Measurements from ENCODE around the gene SLC22A1. TPM values are rescaled to one million over a fixed set of nuclear protein-coding genes. Genes with fewer than 3 reads are reported as not detected.
"Not testable (repeated sequence)": the region's sequence is repeated elsewhere in the genome, so short reads cannot be mapped to it uniquely, and the experiment has no call there.

SLC22A1 gene
- 1.2 TPM for total RNA-seq

DNA sequence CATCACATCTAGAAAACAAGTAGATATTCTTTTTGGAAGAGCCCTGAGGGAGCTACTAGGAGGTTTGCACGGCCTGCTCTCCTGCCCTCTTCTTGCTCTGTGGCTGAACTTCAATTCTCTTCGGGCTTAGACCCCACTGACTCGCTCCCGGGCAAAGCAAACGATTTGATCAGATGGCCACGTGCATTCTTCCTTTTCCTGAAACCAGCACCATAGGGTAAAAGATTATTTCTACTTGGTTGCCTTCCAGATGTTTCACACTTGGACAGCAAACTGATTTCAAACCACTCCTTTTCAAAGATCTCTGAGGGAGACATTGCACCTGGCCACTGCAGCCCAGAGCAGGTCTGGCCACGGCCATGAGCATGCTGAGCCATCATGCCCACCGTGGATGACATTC is at the start of gene SLC22A1:
Gene SLC22A1, plus strand, starts transcription at position 258 of the 400 bp plus-strand sequence. Its CDS starts 121 bp downstream, at position 379.
- DNase-seq (ENCODE audit: low spot score), result no peak

DNA sequence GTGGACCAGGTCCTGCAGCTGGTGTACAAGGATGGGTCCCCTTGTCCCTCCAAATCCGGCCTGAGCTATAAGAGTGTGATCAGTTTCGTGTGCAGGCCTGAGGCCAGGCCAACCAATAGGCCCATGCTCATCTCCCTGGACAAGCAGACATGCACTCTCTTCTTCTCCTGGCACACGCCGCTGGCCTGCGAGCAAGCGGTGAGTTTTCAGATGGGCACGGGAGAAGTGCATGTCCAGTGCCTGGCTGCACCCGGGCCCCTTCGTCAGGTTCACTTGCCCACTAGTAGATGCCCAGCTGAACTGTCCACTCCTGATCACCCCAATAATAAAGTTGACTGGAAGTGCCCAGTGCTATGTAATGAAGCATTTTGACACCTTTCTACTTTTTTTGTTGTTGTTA is 48.3 kb upstream of the SLC22A1 start:
- DNase-seq (ENCODE audit: low spot score), result no peak

DNA sequence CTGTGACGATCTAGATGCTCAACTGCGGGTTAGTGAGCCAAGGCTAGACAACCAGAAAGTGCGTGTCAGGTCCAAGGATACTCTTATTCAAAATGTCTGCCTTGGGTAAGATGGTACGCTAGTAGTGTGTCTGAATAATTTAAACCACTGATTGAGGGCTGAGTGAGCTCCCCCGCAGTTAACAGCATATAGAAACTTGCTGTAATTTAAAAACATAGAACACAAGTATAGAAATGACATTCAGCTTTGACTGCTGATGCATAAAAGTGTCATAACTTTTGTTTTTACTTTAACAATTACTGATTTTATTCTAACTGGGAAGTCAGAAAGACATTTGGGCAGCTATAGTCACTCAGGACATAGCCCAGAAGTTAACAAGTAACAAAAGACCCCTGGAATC is 45.6 kb upstream of the SLC22A1 start:
- no peak for DNase-seq (ENCODE audit: low spot score)

DNA sequence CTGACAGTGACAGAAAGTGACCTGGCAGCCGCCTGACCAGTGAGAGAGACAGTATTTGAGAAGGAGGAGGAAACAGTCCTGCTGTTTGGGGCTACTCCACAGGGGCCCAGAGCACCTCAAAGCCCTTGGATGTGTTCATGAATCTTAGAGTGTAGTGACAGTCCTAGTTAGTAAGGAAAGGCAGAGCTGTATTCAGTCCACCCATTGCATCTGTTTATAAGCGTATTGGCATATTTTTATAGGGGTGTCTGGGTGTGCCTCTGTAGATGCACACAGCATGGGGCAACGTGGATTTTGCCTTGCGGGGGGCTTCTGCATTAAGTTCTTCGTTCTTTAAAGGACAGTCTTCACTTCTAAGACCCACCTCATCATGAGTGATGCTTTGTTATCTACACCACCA is 44.6 kb upstream of the SLC22A1 start:
- DNase-seq (ENCODE audit: low spot score), result no peak

DNA sequence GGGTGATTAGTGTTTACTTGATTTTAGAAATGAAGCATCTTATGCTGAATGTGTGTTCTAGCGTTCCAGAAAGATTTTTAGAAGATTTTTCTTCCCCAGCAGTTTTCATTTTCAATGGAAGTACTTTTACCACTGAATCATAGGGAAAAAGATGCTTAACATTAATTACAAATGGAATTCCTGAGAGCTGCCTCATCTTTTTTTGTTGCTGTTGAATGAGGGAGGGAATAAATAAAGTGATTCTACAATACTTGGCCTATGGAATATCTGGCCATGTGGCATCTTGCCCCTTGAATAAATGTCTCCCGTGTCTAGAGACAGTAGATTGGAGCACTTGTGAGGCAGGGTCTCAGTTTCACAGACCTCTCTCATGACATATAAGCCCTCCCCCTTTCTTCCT is 44.1 kb upstream of the SLC22A1 start:
- DNase-seq (ENCODE audit: low spot score), result no peak

DNA sequence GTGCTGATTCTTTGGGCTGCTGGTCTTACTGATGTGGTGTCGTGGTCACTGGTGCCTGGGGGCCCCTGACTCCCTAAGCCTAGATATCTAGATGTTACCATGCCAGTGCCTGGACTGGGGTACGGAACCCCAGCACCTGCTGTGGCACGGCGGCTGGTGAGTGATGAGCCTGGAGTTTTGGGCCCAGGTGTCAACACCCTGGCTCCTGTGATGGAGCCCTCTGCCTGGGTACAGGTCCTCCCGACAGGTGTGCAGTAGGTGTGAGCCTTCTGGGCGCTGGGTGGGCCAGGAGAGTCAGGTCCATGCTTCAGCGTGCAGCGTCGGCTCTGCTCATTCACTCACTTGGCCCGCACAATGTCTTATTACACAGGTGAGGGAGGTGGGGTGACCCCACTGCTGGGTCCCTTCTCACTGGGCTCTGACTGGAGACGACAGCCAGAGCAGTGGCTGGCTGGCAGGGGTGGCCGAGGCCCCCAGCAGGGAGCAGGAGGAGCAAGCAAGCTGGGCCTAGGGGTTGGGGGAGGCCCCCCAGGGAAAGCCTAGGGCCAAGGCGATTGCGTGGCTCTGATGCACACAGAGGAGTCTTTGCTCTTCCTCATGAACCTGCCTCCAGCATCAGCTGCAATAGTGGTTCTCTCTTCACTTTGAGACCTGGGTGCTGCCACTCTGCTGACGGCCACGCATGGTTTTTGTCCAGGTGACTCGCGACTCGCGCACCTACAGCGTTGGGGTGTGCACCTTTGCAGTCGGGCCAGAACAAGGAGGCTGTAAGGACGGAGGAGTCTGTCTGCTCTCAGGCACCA is 42.5 kb upstream of the SLC22A1 start:
- DNase-seq (ENCODE audit: low spot score), result no peak

DNA sequence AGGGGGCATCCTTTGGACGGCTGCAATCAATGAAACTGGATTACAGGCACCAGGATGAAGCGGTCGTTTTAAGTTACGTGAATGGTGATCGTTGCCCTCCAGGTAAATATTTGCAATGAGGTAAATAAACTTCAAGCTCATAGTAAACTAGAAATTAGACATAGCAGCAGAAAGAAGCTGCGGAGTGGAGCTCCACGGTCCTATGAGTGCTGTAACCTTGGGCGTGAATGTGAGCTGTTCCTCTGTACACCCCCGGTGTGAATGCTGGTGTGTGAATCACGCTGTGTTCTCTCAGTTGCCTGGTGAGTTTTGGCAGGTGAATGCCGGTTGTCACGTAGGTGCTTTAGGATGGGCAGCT is 42.0 kb upstream of the SLC22A1 start:
- DNase-seq (ENCODE audit: low spot score), result no peak

DNA sequence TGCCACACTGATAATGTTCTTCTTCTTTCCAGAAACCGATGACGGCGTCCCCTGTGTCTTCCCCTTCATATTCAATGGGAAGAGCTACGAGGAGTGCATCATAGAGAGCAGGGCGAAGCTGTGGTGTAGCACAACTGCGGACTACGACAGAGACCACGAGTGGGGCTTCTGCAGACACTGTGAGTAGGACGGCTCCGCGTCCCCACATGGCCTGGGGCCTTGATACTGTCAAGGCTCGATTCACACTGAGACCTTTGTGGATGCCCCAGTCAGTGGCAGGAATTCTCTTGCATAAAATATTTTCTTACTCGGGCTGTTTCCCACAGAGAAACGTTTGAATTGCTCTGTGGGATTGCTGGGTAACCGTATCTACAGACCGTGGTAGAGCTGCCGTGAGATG is 41.5 kb upstream of the SLC22A1 start:
- DNase-seq (ENCODE audit: low spot score), result no peak

DNA sequence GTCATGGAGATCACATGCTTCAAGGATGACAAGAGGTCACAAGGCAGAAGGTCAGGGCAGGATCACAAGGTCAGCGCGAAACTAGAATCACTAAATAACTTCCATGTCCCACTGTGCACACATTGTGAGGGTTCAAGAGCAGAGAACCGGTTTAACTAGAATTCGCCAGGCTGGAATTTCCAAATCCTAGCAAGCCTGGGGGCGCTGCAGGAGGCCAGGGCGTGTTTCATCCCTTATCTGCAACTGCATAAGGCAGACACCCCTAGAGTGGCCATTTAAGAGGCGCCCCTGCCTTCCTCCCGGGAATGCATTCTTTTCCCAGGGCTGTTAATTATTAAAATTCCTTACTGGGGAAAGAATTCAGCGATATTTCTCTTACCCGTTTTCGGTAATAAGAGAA is 40.2 kb upstream of the SLC22A1 start:
- no peak for DNase-seq (ENCODE audit: low spot score)

DNA sequence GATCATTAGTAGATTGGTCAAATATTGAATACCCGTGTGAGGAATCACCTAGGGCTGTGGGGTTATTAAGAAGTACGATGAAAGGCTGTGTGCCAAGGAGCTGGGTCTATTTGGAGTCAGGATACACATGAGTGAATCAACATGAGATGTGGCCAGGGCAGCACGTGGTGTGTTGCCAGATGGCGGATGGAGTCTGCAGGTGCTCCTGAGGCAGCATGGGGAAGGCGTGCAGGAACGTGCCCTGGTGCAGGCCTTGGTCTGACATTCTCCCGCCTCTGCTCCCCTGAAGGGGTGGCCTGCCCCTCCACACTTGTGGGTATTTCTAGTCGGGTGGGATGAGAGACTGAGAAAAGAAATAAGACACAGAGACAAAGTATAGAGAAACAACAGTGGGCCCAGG is 39.0 kb upstream of the SLC22A1 start:
- no peak for DNase-seq (ENCODE audit: low spot score)

DNA sequence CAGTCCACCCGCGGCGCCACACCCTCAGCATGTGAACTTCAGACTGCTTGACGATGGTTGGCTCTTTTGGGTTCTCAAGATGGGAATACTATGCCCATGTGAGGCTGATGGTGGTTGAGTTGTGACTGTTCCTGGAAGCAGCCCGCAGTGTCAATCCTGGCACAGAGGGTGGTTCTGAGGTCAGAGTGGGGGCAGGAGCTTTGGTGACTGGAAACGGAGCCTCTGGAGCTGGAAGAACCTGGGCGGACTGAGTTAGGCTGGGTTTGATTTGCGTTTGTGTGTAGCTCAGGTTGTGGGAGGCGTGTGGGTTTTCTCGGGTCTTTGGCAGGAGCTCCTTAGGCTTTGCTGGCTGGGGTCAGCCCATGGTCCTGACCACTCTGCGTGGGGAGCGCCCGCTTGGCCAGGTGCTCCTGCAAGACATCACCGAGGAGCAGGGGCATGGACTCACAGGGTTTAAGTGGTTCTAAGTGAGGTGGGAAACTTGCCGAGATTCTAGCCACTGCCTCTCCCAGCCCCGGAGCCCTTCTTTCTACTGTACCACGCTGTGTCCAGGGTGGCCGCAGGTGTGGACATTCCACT is 37.3 kb upstream of the SLC22A1 start:
- no peak for DNase-seq (ENCODE audit: low spot score)

DNA sequence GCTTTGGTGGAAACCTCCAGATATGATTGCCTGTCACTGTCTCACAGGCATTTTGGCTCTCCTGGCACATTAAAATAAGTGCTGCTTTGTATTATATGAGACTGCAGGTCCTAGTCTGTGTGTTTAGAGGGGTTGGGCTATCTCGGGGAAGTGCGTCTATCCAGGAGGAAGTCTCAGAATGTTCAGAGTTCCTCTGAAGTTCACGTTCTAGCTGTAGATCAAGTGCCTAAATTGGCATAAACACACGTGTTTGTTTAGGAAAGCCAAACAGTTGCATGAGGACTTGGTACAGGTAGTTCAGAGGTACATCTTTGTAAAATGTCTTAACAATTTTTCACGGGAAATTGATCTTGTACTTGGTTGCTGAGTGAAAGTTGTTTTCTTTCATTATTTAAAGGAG is 36.4 kb upstream of the SLC22A1 start:
- no peak for DNase-seq (ENCODE audit: low spot score)

DNA sequence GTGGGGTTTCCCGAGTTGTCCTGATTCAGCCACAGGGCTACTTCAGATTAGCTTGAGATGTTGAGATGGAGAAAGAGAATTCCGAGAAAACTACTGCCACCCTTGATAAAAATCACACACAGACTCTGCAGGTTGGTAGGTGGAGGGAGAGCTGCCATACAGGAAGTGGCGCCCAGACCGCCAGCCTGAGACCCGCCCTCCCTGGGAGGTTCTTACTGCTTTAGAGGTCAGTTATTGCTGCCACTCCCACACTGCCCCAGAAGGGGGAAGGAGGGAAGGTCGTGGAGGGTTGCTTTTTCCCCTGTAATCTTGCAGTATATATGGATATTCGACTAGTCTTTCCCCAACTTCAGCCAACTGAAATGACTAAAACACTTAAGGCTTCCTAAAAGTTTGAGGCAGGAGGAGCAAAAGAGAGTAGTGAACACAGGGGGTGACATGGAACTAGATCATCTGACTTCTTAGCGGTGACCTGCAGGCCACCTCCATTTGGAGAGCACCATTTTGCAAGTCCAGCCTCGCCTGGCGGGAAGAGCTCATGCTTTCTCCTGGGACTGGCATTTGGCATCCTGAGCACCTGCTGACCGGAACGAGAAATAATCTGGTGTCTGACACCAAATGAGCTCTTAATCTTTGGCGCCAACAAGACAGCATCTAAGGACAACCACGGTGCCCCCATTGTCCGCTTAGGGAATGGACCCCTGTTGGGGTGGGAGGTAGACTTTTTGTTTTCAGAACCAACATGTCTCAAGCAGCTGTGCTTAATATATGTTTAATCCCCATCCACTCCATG is 35.7 kb upstream of the SLC22A1 start:
- DNase-seq (ENCODE audit: low spot score), result no peak

DNA sequence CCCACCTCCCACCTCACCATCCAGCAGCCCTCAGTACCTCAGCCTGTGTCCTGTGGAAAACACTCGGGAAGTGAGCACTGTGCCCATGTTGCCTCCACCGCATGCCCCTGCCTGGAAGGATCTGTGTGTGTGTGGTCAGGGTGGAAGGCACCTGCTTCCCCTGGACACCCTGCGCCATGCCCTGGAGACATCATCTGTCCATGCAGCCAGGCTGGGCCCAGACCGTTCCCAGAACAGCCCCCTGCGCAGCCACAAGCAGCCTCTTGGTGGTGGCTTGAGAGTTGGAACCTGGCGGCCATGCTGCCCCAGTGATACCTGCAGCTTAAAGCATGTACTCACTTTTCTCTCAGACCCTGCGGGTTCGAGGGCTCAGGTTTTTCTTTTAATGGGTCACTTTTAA is 34.9 kb upstream of the SLC22A1 start:
- DNase-seq (ENCODE audit: low spot score), result no peak

DNA sequence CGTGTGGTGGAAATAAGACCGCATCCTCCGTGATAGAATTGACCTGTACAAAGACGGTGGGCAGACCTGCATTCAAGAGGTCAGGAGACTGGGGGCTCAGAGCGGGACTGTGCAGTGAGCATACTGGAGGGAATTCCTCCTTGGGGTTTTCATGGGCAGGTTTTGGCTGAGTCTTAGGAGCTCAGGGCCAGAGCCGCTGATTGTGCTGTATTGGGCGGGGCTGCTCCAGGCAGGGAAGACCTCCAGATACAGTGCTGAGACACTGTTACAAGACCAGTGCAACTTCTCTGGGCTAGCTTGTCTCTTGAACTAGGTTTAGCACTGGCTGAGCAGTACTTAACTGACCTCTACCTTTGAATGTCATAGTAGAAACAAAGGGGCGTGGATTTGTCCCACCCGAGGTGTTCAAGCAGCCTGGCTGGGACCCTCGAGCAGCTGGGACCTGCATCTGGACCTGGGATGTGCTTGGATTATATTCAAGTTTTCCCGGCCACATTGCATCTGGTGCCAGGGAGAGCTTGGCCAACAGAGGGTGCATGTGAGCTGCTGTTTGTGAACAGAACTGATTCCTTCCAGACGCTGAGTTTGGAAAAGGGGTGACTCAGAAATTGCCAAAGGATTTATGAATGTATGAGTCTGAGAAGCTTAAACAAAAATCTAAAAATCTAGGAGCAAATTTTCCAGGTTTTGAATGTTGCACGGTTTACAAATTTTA is 33.4 kb upstream of the SLC22A1 start:
- DNase-seq (ENCODE audit: low spot score), result peak; percentile 67

DNA sequence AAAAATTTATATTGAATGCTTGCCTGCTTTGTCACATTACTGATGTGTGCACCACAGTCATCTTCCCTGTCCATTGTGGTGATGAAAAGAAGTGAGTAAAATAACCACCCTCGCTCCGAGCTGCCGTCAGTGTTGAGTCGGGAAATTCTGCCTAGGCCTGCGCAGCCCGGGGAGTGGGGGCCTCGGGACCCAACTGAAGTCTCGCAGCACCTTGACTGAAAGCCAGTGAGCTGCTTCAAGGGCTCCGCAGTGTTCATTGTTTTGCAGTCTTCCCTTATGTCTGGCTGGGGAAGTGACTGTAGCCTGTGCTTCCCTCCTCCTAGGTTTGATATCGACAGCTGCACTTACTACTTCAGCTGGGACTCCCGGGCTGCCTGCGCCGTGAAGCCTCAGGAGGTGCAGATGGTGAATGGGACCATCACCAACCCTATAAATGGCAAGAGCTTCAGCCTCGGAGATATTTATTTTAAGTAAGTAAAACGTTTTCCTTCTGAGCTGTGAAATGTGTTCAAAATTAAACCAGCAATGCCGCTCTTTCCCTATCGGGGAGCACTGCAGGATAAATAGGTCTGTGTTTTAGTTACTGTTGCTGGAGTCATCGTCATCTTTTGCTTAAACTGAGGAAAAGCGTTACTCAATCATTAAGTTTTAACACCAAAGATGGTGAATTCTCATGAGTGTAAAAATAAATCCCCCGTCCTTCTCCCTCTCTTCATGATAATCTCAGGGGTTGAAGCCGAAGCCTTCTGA is 32.7 kb upstream of the SLC22A1 start:
- no peak for DNase-seq (ENCODE audit: low spot score)

DNA sequence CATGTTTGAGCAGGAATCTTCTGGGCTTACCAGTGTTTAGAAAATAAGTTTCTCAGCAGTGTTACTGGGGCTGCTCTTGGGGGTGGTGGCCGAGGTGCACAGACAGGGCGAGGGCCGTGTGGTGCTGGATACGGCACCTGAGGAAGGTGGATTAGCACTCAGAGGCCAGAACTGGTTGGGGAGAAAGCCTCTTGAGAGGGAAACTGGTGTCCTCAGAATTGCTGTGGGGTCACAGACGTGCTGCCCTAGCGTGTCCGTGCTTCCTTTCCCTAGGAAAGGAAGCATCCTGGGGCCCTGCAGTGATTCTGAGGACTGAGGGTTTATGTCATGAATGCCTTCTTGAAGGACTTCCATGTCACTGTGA is 32.1 kb upstream of the SLC22A1 start:
- DNase-seq (ENCODE audit: low spot score), result no peak

DNA sequence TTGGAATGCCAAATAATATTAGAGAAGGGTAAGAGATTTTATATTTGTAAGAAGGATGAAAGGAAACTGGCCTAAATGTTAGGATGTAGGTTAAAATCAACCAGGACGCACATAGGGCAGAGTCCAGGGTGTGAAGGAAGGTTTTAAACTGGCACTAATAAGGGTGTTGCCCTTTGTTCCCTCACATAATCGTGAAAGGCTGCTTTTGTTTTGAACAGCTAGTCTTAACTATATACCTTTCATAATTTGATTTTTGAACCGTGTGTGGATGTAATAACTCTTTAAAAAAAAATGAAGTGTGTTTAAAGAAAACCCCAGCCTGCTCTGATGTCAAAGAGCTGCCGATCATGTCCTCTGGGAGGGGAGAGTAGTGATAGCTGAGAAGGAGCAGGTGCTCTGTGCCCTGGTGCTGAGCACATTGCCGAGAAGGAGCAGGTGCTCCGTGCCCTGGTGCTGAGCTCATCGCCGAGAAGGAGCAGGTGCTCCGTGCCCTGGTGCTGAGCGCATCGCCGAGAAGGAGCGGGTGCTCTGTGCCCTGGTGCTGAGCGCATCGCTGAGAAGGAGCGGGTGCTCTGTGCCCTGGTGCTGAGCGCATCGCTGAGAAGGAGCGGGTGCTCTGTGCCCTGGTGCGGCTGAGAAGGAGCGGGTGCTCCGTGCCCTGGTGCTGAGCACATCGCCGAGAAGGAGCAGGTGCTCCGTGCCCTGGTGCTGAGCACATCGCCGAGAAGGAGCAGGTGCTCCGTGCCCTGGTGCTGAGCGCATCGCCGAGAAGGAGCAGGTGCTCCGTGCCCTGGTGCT is 31.0 kb upstream of the SLC22A1 start:
- not testable (repeated sequence) for DNase-seq (ENCODE audit: low spot score)

DNA sequence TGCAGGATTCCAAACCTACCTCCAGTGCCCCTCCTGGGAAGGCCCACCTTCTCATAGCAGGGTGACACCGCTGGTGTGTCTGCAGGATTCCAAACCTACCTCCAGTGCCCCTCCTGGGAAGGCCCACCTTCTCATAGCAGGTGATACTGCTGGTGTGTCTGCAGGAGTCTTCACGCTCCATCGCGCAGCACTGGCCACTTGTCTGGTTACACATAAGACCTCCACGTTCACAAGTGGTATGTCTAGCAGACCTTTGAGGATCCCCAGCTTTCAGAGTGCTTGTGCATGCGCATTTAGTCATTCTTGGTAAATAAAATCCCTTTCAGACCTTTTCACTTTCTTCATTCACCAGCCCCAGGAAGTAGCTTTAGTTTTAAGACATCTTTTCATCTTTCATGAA is 29.4 kb upstream of the SLC22A1 start:
- not testable (repeated sequence) for DNase-seq (ENCODE audit: low spot score)

DNA sequence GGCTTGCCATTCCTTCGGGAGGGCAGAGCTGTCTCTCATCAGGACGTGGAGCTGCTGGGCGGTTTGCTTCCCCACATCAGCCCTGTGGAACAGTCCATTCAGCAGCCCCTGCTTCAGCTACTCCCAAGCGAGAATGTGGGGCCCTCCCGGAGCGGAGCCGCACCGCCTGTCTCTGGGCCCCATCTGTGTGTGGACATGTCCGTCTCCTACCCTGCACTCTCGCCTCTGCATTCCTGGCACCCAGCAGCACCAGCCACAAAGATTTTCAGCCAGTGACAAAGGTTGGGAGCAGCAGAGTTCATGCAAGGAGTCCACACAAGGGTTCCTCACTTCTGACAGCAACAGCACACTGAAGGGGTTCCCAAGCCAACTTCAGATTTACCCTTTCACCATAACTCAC is 29.0 kb upstream of the SLC22A1 start:
- DNase-seq (ENCODE audit: low spot score), result no peak

DNA sequence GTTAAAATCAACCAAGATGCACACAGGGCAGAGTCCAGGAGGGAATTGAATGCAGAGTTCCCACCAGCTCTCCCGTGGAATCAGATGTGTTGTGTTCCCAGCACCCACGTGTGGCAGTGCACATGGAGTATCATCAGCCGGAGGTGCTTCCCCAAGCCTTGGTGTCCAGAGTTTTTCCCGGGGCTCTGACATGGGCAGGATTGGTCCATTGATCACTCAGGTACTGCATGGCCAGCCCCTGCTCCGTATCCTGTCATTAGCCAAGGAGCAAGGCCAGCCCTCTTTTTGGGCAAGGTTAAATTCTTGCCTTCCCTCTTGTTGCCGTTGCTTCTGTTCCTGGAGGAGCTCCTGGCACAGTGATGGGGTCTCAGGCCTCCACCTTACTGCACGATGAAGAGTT is 28.6 kb upstream of the SLC22A1 start:
- DNase-seq (ENCODE audit: low spot score), result no peak

Measured in ureter (tissue), 1 donor.